GM20000 (cell line): ENCODE results near the gene GPX3.

Source experiments
- DNase-seq: peaks from one replicate; pipeline ENCODE4 v3.0.0; 2012; ENCODE audit warnings: low spot score
- CTCF ChIP-seq: IDR thresholded peaks from 2 replicates; pipeline ENCODE4 v1.5.1; 2012; ENCODE audit warnings: mild to moderate bottlenecking, control low read depth; ENCODE audit errors: extremely low read depth, missing control alignments

GPX3 gene

DNA sequence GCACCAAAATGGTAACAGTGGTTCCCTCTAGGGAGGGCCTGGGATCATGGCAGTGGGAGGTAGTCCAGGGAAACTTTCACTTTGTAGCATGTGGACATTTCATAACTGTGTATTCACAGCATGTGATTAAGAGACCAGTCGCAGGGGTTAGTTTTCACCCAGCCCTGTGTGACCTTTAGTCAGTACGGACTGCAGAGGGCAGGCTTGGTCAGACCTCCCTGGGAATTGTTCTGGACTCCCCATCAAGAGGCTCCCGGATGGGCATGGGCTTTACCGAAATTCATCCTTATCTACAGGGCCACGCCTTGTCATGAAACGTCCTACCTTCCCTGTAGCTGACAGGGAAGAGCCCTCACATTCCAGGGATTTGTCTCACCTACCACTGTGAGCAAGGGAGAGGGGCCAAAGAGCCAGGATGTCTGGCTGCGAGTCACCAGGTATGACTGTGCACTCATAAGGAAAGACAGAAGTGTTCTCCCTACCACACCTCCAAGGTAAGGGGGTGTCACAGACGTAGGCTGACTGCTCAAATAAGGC lies 19.9 kb downstream of the GPX3 start:
- no peak for TF ChIP-seq CTCF
- DNase-seq, result no peak

DNA sequence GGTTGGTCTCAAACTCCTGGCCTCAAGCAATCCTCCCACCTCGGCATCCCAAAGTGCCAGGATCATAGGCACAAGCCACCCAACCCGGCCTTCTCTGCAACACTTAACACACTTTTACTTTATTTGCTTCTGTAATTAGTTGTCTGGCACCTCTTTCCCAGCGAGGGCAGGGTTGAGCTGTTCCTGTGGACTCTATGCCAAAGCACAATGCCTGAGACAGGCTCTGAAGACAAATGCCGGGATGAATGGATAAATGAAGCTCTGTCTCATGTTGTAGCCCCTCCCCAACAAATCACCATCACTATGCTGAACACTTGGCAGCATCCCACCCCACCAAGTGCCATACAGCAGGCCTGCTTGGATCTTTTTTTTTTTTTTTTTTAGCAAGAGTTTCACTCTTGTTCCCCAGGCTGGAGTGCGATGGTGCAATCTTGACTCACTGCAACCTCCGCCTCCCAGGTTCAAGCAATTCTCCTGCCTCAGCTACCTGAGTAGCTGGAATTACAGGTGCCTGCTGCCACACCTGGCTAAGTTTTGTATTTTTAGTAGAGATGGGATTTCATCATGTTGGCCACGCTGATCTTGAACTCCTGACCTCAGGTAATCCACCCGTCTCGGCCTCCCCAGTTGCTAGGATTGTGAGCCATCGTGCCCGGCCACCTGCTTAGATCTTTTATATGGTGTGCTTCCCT lies 21.3 kb downstream of the GPX3 start:
- DNase-seq, result no peak
- TF ChIP-seq CTCF, result no peak

- no peak for TF ChIP-seq CTCF
- no peak for DNase-seq
These were observed 22.2 kb downstream of the GPX3 start for GRCh38 chr5:151042453-151043093.

DNA sequence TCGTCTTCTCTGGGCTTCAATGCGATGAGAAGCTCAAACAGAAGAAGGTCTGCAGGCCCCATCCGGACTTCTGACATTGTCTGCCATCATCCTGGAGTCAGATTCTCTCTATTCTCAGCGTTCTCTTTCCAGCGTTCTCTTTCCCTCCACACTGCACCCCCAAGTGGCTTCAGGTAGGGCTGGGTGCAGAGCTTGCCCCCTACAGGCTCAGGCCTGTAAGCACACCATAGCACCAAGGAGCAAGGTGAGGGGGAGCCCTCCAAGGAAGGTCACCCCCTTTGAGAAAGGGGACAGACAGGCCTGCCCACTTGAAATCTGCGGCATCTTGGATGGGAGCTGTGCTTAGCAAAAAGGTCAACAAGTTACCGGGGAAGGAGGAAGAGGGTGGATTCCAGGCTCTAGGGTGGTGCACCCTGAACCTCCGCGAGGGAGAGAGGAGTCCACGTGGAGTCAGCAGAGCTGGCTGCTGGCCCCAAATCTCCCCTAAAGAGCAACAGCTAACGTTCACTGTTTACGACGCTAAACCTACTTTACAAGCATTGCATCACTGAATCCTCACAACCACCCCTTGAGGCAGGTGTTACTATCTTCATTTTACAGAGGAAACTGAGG lies 27.5 kb downstream of the GPX3 start:
- peak; percentile 41 for DNase-seq
- peak; percentile 74 for TF ChIP-seq CTCF

DNA sequence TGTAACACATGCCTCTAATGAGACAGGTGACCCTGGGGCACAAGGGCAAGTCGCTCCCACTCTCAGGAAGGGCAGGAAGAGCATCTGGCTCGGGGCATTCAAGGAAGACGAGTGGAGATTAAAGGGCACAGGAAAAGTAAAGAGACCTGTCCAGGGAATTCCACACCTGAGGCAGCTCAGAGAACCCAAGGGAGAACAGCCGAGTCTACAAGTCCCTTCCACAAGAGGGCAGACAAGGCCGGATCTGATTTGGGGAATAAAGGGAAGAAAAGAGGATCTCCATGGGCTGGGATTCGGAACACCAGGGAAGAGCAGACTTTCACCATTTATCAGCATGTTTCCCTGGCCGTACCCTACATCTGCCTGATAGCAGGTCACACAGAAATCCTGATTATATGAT lies 28.1 kb downstream of the GPX3 start:
- no peak for TF ChIP-seq CTCF
- no peak for DNase-seq

- DNase-seq, result peak; percentile 82
These were observed 30.9 kb downstream of the GPX3 start for GRCh38 chr5:151051066-151051930.

More at GRCh38 chr5:151051066-151051930, 30.9 kb downstream of the GPX3 start:
- TF ChIP-seq CTCF, result peak; percentile 79
